Tibial artery (tissue), 4 donors: ENCODE results near the gene VGLL4.

Source experiments
- DNase-seq, 2 donors: peaks; one replicate each; pipeline ENCODE4 v3.0.0-alpha.2; 2019
- H3K27ac ChIP-seq, 2 donors: fragments of 200-600 bp; sonication (generic) in 1 of 2; 1 replicate in 1 of 2; 2 replicates in 1 of 2; pipeline ENCODE4 v1.5.1; 2018 to 2019; ENCODE audit warnings: mild to moderate bottlenecking in 1 of 2
- H3K27me3 ChIP-seq, 2 donors: fragments of 200-600 bp; sonication (generic) in 1 of 2; one replicate each; pipeline versions ENCODE4 v1.5.1 to v1.6.0; 2016 to 2019
- H3K36me3 ChIP-seq, 3 donors: fragments of 200-600 bp; sonication (generic) in 2 of 3; one replicate each; pipeline ENCODE4 v1.5.1; 2016 to 2019; ENCODE audit warnings: mild to moderate bottlenecking in 2 of 3
- H3K4me1 ChIP-seq, 4 donors: fragments of 200-600 bp; sonication (generic) in 2 of 4; 1 replicate in 3 of 4; 2 replicates in 1 of 4; pipeline ENCODE4 v1.5.1; 2016 to 2019
- H3K4me3 ChIP-seq, 2 donors: fragments of 200-600 bp; sonication (generic) in 1 of 2; 1 replicate in 1 of 2; 2 replicates in 1 of 2; pipeline ENCODE4 v1.5.1; 2018 to 2019; ENCODE audit warnings: mild to moderate bottlenecking in 2 of 2
- H3K9me3 ChIP-seq, 3 donors: fragments of 200-600 bp; sonication (generic) in 1 of 3; one replicate each; pipeline ENCODE4 v1.5.1; 2016 to 2019
- intact Hi-C: fragments of 100-400 bp; cut with DNase I; formaldehyde crosslinking; loops from one replicate; pipeline ENCODE4 v1.15.0; 2023; ENCODE audit warnings: low total_unique reads
- TF ChIP-seq, protein P1 (sequence below), 2 experiments: fragments of 200-600 bp in 1 of 2; fragments of 450-650 bp in 1 of 2; IDR thresholded peaks; one replicate each; pipeline ENCODE4 v1.5.1; 2017 to 2019; ENCODE audit warnings: antibody characterized with exemption in 2 of 2, mild to moderate bottlenecking in 1 of 2, moderate library complexity in 1 of 2

The VGLL4 gene

DNA sequence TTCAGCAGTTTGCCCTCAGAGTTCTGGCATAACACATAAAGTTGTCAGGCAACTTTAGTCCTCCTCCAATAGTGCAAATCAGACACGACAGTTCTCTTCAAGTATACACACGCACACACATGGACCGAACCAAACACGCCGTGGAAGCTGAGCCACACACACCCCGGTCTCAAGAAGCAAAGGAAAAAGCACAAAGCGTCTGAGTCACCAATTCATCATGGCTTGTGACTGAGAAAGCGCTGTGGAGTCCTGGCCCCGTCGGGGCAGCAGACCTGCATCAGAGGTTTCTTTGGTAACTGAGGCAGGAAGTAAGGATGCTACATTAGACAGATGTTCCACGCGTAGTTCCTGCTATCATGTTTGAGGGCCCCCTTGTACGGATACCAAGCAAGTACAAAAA is 85.7 kb downstream of the VGLL4 start:
- Histone ChIP-seq H3K27me3 (no peaks in the 10 kb centered on the region), H3K27ac (peak overlapping the region; percentile 83 to 85), H3K4me1 (peaks cover 5 to 95% (median 78%) of the 10 kb centered on the region in 4 donors), H3K9me3 (no peaks in the 10 kb centered on the region), H3K4me3 (no peak overlapping the region), H3K36me3 (peaks cover 10 to 47% (median 34%) of the 10 kb centered on the region in 3 donors)
- TF ChIP-seq, protein P1, sequence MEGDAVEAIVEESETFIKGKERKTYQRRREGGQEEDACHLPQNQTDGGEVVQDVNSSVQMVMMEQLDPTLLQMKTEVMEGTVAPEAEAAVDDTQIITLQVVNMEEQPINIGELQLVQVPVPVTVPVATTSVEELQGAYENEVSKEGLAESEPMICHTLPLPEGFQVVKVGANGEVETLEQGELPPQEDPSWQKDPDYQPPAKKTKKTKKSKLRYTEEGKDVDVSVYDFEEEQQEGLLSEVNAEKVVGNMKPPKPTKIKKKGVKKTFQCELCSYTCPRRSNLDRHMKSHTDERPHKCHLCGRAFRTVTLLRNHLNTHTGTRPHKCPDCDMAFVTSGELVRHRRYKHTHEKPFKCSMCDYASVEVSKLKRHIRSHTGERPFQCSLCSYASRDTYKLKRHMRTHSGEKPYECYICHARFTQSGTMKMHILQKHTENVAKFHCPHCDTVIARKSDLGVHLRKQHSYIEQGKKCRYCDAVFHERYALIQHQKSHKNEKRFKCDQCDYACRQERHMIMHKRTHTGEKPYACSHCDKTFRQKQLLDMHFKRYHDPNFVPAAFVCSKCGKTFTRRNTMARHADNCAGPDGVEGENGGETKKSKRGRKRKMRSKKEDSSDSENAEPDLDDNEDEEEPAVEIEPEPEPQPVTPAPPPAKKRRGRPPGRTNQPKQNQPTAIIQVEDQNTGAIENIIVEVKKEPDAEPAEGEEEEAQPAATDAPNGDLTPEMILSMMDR (IDR thresholded peaks at IDR 0.05), result no peak
- intact Hi-C loops, result no loop called here
- DNase-seq, result peak in 1 of 2 donors; percentile 75

DNA sequence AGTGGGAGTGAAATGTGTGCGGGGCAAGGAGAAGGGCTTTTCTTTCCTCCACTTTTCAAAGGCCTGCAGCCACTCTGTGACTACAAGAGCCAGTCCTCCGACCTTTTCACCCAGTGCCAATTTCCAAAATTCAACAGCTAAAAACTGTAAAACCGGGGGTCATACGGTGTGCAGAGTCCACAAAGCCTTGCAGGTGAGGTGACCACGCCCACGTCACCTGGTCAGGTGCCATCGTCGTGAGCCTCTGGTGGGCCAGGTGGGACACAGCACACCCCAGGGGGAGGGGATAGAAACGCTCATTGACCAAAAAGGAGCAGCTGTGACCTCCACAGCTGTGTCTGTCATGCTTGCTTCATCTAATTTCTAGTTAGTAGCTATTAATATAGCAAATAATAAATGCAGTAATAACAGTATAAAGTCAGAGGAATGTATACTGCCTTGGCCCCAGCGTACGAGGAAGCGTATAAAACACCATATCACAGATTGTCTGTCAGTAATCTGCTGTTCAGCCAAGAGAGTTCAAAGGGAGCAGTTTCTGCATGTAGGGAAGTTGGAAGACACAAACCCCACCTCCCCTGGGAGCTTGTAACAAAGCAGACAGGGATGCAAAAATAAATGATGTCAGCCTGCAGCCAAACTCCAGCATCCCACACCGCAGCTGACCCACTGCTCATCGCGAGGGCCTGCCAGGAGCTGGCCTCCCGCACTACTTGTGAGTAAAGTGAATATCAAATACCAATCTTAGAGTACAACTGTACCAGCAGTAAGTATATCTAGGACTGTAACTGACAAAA is 86.7 kb downstream of the VGLL4 start:
- Histone ChIP-seq H3K9me3 (no peaks in the 10 kb centered on the region), H3K4me3 (no peak overlapping the region), H3K27me3 (no peaks in the 10 kb centered on the region), H3K27ac (peak overlapping the region; percentile 83 to 85), H3K36me3 (peaks cover 10 to 37% (median 24%) of the 10 kb centered on the region in 3 donors), H3K4me1 (peaks cover 5 to 98% (median 78%) of the 10 kb centered on the region in 4 donors)
- peak; percentile 73 to 76 for DNase-seq
- TF ChIP-seq, protein P1 (IDR thresholded peaks at IDR 0.05), result no peak
- intact Hi-C loops, result no loop called here

DNA sequence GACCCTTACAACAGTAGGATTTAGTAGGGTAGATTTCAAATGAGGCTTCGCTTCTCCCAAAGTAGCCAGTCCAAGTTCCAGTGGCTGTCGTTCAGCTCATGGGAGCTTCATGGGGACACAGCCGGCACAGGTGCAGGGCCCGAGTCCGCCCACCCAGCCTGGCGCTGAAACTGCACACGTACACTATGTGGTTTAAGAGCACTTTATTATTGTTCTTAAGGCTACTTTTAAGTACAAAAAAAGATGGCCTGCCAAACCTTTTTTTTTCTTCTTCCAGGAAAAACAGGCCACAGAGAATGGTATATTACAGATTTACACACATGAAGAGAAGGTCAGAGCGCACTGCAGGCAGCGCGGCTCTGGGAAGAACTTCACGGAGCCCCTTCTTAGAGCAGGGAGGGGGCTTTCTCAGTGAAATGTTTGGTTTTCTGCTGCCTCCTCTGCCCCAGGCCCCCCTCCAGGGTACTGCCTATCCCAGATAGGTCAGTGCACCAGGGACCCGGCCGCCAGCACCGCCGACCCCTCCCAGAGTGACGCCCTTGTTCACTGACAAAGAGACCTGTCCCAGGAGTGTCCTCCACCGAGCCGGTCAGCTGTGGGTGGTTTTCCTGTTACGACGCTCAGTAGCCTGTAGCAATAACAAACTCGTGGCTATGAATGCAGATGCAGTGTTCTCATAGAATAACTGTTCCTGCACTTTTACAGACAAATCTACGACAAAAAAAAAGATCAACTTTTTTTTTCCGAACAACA is 87.7 kb downstream of the VGLL4 start:
- H3K4me1 ChIP-seq, result peaks cover 5 to 94% (median 74%) of the 10 kb centered on the region in 4 donors
- H3K4me3 ChIP-seq, result no peak overlapping the region
- no peaks in the 10 kb centered on the region for H3K9me3 ChIP-seq
- peak overlapping the region; percentile 83 to 85 for H3K27ac ChIP-seq
- intact Hi-C loops, result no loop called here
- peak in 1 of 2 donors; percentile 63 for DNase-seq
- H3K36me3 ChIP-seq, result peaks cover 10 to 34% (median 23%) of the 10 kb centered on the region in 3 donors
- H3K27me3 ChIP-seq, result no peaks in the 10 kb centered on the region
- TF ChIP-seq, protein P1 (IDR thresholded peaks at IDR 0.05), result no peak

DNA sequence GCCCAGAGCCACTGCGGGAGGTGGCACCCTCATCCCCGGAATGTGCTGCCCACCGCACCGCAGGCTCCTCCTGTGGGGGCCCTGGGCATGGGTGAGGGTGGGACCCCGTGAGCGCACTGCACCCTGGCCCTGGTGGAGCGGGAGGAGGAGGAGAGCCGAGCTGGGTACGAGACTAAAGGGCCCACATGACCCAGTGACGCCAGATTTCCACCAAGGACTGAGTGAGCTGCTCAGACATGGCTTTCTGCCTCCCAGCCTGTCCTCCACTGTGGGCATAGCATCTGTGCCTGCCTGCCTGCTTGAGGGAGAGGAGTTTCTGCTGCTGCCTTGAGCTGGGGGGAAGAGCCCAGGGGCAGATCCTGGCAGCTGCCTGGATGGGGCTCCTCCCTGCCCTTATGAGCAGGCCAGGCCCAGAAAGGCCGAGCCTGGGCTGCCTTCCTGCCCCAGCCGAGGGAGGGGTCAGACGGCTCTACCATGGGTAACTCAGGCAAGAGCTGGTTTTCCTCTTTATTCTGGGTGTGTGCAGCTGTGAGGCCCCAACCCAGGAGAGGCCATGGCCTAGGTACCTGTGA is 88.4 kb downstream of the VGLL4 start:
- intact Hi-C loops, result no loop called here
- peak in 1 of 2 donors; percentile 75 for DNase-seq
- TF ChIP-seq, protein P1 (IDR thresholded peaks at IDR 0.05), result no peak
- no peaks in the 10 kb centered on the region for H3K9me3 ChIP-seq
- H3K27me3 ChIP-seq, result no peaks in the 10 kb centered on the region
- peak overlapping the region; percentile 83 to 85 for H3K27ac ChIP-seq
- peaks cover 5 to 87% (median 66%) of the 10 kb centered on the region in 4 donors for H3K4me1 ChIP-seq
- peaks cover 10 to 34% (median 23%) of the 10 kb centered on the region in 3 donors for H3K36me3 ChIP-seq
- H3K4me3 ChIP-seq, result no peak overlapping the region

DNA sequence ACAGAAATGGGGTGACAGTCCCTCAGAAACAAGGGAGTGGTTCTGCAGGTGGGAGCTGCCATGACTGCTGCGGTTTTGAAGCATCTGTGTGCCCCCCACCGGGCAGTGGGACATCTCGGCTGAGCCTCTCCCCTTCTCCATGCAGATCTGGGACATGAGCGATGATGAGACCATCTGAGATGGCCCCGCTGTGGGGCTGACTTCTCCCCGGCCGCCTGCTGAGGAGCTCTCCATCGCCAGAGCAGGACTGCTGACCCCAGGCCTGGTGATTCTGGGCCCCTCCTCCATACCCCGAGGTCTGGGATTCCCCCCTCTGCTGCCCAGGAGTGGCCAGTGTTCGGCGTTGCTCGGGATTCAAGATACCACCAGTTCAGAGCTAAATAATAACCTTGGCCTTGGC is 89.0 kb downstream of the VGLL4 start:
- H3K27ac ChIP-seq, result peak overlapping the region; percentile 83 to 85
- intact Hi-C loops, result no loop called here
- no peaks in the 10 kb centered on the region for H3K27me3 ChIP-seq
- TF ChIP-seq, protein P1 (IDR thresholded peaks at IDR 0.05), result no peak
- no peak overlapping the region for H3K4me3 ChIP-seq
- H3K9me3 ChIP-seq, result no peaks in the 10 kb centered on the region
- H3K36me3 ChIP-seq, result peaks cover 10 to 31% (median 23%) of the 10 kb centered on the region in 3 donors
- peak in 1 of 2 donors; percentile 66 for DNase-seq
- H3K4me1 ChIP-seq, result peaks cover 5 to 81% (median 60%) of the 10 kb centered on the region in 4 donors
